A549 treated with RU486 at 1 μM for 4 hours (cell line): ENCODE results near the gene MXI1. TPM values are rescaled to one million over a fixed set of nuclear protein-coding genes. Genes with fewer than 3 reads are reported as not detected.

ENCODE experiments used
- total RNA-seq: library from RNA; stranded (reverse); fragments of 200-300 nt; extraction: Qiagen RNA extraction; gene quantifications from 5 replicates; pipeline ENCODE4 v1.2.3, GENCODE V29; 2022; ENCODE audit warnings: low read depth

The MXI1 gene
- total RNA-seq = 5.5 to 8.0 TPM (median 7.2 TPM) in 5 replicates

GRCh38 chr10:110207011-110207804 is at the start of gene MXI1:
Gene MXI1, plus strand, starts transcription at chr10:110207605. Its CDS starts 204 bp downstream, at chr10:110207809.

GRCh38 chr10:110304780-110305421 is 97.5 kb downstream of the MXI1 start, which contains the start of gene SMNDC1:
Gene SMNDC1, minus strand, starts transcription at chr10:110304920. Its CDS starts 1,333 bp downstream, at chr10:110303587.

Other genes starting within 250 kb of the MXI1 start
- gene ADD3, start 199.6 kb upstream of the MXI1 start, total RNA-seq = 4.6 to 6.2 TPM (median 5.6 TPM) in 5 replicates
- gene SMNDC1, start 97.3 kb downstream of the MXI1 start, total RNA-seq = 48.8 to 54.1 TPM (median 50.9 TPM) in 5 replicates